ENCODE measurements around the gene MS4A12. TPM values are rescaled to one million over a fixed set of nuclear protein-coding genes. Genes with fewer than 3 reads are reported as not detected.
"Not testable (repeated sequence)": the region's sequence is repeated elsewhere in the genome, so short reads cannot be mapped to it uniquely, and the experiment has no call there.

MS4A12 gene, protein sequence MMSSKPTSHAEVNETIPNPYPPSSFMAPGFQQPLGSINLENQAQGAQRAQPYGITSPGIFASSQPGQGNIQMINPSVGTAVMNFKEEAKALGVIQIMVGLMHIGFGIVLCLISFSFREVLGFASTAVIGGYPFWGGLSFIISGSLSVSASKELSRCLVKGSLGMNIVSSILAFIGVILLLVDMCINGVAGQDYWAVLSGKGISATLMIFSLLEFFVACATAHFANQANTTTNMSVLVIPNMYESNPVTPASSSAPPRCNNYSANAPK
- not detected in 2 replicates for total RNA-seq (ENCODE audit: low replicate concordance)

GRCh38 chr11:60492488-60493009, at the start of gene MS4A12:
Gene MS4A12, plus strand, starts transcription at chr11:60492778. Its CDS starts 4,541 bp downstream, at chr11:60497319.
- no peaks in the 10 kb centered on the region for H3K27me3 Mint-ChIP-seq (ENCODE audit: insufficient read depth, low read depth)
- Histone ChIP-seq H3K27ac (no peak within 1 kb of the TSS), H3K4me1 (no peaks in the 10 kb centered on the region), H3K9ac (no peak within 1 kb of the TSS), H3K79me2 (ENCODE audit: low read depth) (no peaks in the 10 kb centered on the region), H3K36me3 (no peaks in the 10 kb centered on the region), H3K4me3 (no peak within 1 kb of the TSS), H3K9me3 (ENCODE audit: low read depth) (no peaks in the 10 kb centered on the region), H3K4me2 (no peak within 1 kb of the TSS), H2AFZ (replicated peaks) (no peak within 1 kb of the TSS), H4K20me1 (ENCODE audit: low read depth) (no peaks in the 10 kb centered on the region), H3F3A (ENCODE audit: low read depth) (no peaks in the 10 kb centered on the region), H3K27me3 (no peaks in the 10 kb centered on the region)
- H3K4me3 Mint-ChIP-seq = no peak within 1 kb of the TSS
- H3K36me3 Mint-ChIP-seq = no peaks in the 10 kb centered on the region
- no peaks in the 10 kb centered on the region for H3K4me1 Mint-ChIP-seq
- TF ChIP-seq EZH2phosphoT487 (IDR thresholded peaks at IDR 0.05) = no peak
- no peak within 1 kb of the TSS for H3K27ac Mint-ChIP-seq
- H3K9me3 Mint-ChIP-seq = no peaks in the 10 kb centered on the region
- DNase-seq (ENCODE audit: low spot score) = no peak

DNA sequence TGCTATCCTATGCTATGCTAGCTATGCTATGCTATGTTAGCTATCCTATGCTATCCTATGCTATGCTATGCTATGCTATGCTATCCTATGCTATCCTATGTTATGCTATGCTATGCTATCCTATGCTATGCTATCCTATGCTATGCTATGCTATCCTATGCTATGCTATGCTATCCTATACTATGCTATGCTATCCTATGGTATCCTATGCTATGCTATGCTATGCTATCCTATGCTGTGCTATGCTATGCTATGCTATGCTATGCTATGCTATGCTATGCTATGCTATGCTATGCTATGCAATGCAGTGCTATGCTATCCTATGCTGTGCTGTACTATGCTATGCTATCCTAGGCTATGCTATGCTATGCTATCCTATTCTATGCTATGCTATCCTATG, 45.5 kb upstream of the MS4A12 start:
- Histone ChIP-seq H2AFZ (replicated peaks) (no peak overlapping the region), H3F3A (ENCODE audit: low read depth) (no peaks in the 10 kb centered on the region), H3K36me3 (no peaks in the 10 kb centered on the region), H3K9ac (no peak overlapping the region), H3K27me3 (no peaks in the 10 kb centered on the region), H4K20me1 (ENCODE audit: low read depth) (no peaks in the 10 kb centered on the region), H3K79me2 (ENCODE audit: low read depth) (no peaks in the 10 kb centered on the region), H3K4me2 (no peak overlapping the region), H3K9me3 (ENCODE audit: low read depth) (no peaks in the 10 kb centered on the region), H3K4me1 (no peaks in the 10 kb centered on the region), H3K27ac (no peak overlapping the region), H3K4me3 (no peak overlapping the region)
- no peak overlapping the region for H3K27ac Mint-ChIP-seq
- TF ChIP-seq EZH2phosphoT487 (IDR thresholded peaks at IDR 0.05) (no peak), EZH2 (IDR thresholded peaks at IDR 0.05) (no peak)
- TF ChIP-seq, protein P1, sequence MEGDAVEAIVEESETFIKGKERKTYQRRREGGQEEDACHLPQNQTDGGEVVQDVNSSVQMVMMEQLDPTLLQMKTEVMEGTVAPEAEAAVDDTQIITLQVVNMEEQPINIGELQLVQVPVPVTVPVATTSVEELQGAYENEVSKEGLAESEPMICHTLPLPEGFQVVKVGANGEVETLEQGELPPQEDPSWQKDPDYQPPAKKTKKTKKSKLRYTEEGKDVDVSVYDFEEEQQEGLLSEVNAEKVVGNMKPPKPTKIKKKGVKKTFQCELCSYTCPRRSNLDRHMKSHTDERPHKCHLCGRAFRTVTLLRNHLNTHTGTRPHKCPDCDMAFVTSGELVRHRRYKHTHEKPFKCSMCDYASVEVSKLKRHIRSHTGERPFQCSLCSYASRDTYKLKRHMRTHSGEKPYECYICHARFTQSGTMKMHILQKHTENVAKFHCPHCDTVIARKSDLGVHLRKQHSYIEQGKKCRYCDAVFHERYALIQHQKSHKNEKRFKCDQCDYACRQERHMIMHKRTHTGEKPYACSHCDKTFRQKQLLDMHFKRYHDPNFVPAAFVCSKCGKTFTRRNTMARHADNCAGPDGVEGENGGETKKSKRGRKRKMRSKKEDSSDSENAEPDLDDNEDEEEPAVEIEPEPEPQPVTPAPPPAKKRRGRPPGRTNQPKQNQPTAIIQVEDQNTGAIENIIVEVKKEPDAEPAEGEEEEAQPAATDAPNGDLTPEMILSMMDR (IDR thresholded peaks at IDR 0.05) = no peak
- H3K27me3 Mint-ChIP-seq (ENCODE audit: insufficient read depth, low read depth) = peaks cover 2% of the 10 kb centered on the region
- peaks cover 7% of the 10 kb centered on the region for H3K9me3 Mint-ChIP-seq
- DNase-seq (ENCODE audit: low spot score) = no peak
- H3K4me3 Mint-ChIP-seq = no peak overlapping the region
- no peaks in the 10 kb centered on the region for H3K4me1 Mint-ChIP-seq
- no peaks in the 10 kb centered on the region for H3K36me3 Mint-ChIP-seq

- H3K79me2 ChIP-seq (ENCODE audit: low read depth) = no peaks in the 10 kb centered on the region
- H4K20me1 ChIP-seq (ENCODE audit: low read depth) = no peaks in the 10 kb centered on the region
- Mint-ChIP-seq H3K27me3 (ENCODE audit: insufficient read depth, low read depth) (no peaks in the 10 kb centered on the region), H3K36me3 (no peaks in the 10 kb centered on the region), H3K4me3 (no peak overlapping the region), H3K27ac (no peak overlapping the region), H3K4me1 (no peaks in the 10 kb centered on the region), H3K9me3 (peaks cover 7% of the 10 kb centered on the region)
- H2AFZ ChIP-seq (replicated peaks) = no peak overlapping the region
- no peak overlapping the region for H3K27ac ChIP-seq
- no peaks in the 10 kb centered on the region for H3K9me3 ChIP-seq (ENCODE audit: low read depth)
- no peak for DNase-seq (ENCODE audit: low spot score)
- no peaks in the 10 kb centered on the region for H3F3A ChIP-seq (ENCODE audit: low read depth)
- TF ChIP-seq, protein P1 (IDR thresholded peaks at IDR 0.05) = no peak
- TF ChIP-seq EZH2 (IDR thresholded peaks at IDR 0.05) (no peak), EZH2phosphoT487 (IDR thresholded peaks at IDR 0.05) (no peak)
- H3K9ac ChIP-seq = no peak overlapping the region
- no peaks in the 10 kb centered on the region for H3K4me1 ChIP-seq
- no peaks in the 10 kb centered on the region for H3K27me3 ChIP-seq
- H3K36me3 ChIP-seq = no peaks in the 10 kb centered on the region
- no peak overlapping the region for H3K4me3 ChIP-seq
- H3K4me2 ChIP-seq = no peak overlapping the region
Observed at GRCh38 chr11:60447846-60448245, 44.7 kb upstream of the MS4A12 start.

GRCh38 chr11:60451185-60451584, 41.4 kb upstream of the MS4A12 start:
- not testable (repeated sequence) for H3K27ac Mint-ChIP-seq; H3K27me3 ChIP-seq; H3K36me3 ChIP-seq; H3K79me2 ChIP-seq (ENCODE audit: low read depth); H3K27ac ChIP-seq; H3K27me3 Mint-ChIP-seq (ENCODE audit: insufficient read depth, low read depth); H3K4me2 ChIP-seq; DNase-seq (ENCODE audit: low spot score); H3K9me3 Mint-ChIP-seq; H3K4me1 ChIP-seq; H3K4me3 ChIP-seq; H3K36me3 Mint-ChIP-seq; H4K20me1 ChIP-seq (ENCODE audit: low read depth); H3K4me3 Mint-ChIP-seq; H3F3A ChIP-seq (ENCODE audit: low read depth); H3K9ac ChIP-seq; H3K9me3 ChIP-seq (ENCODE audit: low read depth); H3K4me1 Mint-ChIP-seq; H2AFZ ChIP-seq (replicated peaks)
